H1 (cell line): Measurements from ENCODE around the gene VAPB. TPM values are rescaled to one million over a fixed set of nuclear protein-coding genes. Genes with fewer than 3 reads are reported as not detected.

ENCODE experiments used
- CTCF ChIA-PET: fragments of 300-600 bp; sonication (Branson Sonifier 250); formaldehyde crosslinking; loops from one replicate; lab custom pipeline; 2021; ENCODE audit not compliant: partially characterized antibody; lab: Charles Lee
- POLR2A ChIA-PET: fragments of 300-600 bp; sonication (Branson Sonifier 250); formaldehyde crosslinking; loops from one replicate; lab custom pipeline; 2021; ENCODE audit warnings: inconsistent platforms; ENCODE audit not compliant: partially characterized antibody; lab: Charles Lee
- DNase-seq, 2 experiments: peaks; one replicate each; pipeline versions ENCODE4 v3.0.0 to v3.0.0-alpha.2; 2010 to 2022; ENCODE audit warnings: low spot score in 2 of 2, low read depth in 1 of 2, mixed read lengths in 1 of 2
- FAIRE-seq: peaks from 2 replicates; lab custom pipeline; 2011; peaks lifted over from hg19 to GRCh38; lab: Jason Lieb, UNC
- H2AFZ ChIP-seq: 2 replicates; pipeline ENCODE4 v1.8.1; 2012; ENCODE audit warnings: low read length, inconsistent platforms
- H2AK5ac ChIP-seq: 2 replicates; pipeline ENCODE4 v1.6.1; 2013; ENCODE audit warnings: low read depth, low read length
- H2BK120ac ChIP-seq: replicated peaks from 2 replicates; pipeline ENCODE3; 2013; ENCODE audit warnings: low read depth, low read length, inconsistent platforms
- H2BK12ac ChIP-seq: 2 replicates; pipeline ENCODE4 v1.6.1; 2013; ENCODE audit warnings: low read depth, low read length
- H2BK15ac ChIP-seq: 2 replicates; pipeline ENCODE4 v1.6.1; 2013; ENCODE audit warnings: low read length
- H2BK20ac ChIP-seq: 2 replicates; pipeline ENCODE4 v1.6.1; 2013; ENCODE audit warnings: low read length
- H2BK5ac ChIP-seq: 2 replicates; pipeline ENCODE4 v1.6.1; 2013; ENCODE audit warnings: low read depth, low read length
- H3K14ac ChIP-seq: 2 replicates; pipeline ENCODE4 v1.6.1; 2013; ENCODE audit warnings: inconsistent platforms; ENCODE audit not compliant: insufficient read length
- H3K18ac ChIP-seq: 2 replicates; pipeline ENCODE4 v1.6.1; 2013; ENCODE audit warnings: low read length; ENCODE audit errors: extremely low read depth
- H3K23ac ChIP-seq: 2 replicates; pipeline ENCODE4 v1.6.1; 2013; ENCODE audit warnings: inconsistent platforms; ENCODE audit not compliant: insufficient read length
- H3K23me2 ChIP-seq: 2 replicates; pipeline ENCODE4 v1.6.1; 2013; ENCODE audit warnings: low read depth, low read length
- H3K27ac ChIP-seq: 2 replicates; pipeline ENCODE4 v1.6.1; 2011; ENCODE audit warnings: low read depth, low read length, inconsistent platforms
- H3K27me3 ChIP-seq, 4 experiments: replicated peaks in 1 of 4; 1 replicate in 1 of 4; 2 replicates in 3 of 4; pipeline versions ENCODE4 v1.6.1 to v1.8.1; 2011 to 2013; ENCODE audit warnings: low read length in 3 of 4, mild to moderate bottlenecking in 3 of 4, inconsistent platforms in 2 of 4, mixed read lengths in 2 of 4, moderate library complexity in 1 of 4; ENCODE audit not compliant: control insufficient read depth in 3 of 4, insufficient read depth in 3 of 4; ENCODE audit errors: extremely low read depth in 1 of 4
- H3K36me3 ChIP-seq, 4 experiments: 2 replicates each; pipeline versions ENCODE4 v1.6.1 to v1.8.1; 2011 to 2013; ENCODE audit warnings: mild to moderate bottlenecking in 4 of 4, low read length in 3 of 4, moderate library complexity in 2 of 4, control low read depth in 1 of 4, inconsistent platforms in 1 of 4; ENCODE audit not compliant: insufficient read depth in 4 of 4, control insufficient read depth in 2 of 4
- H3K4ac ChIP-seq: replicated peaks from 2 replicates; pipeline ENCODE3; 2013; ENCODE audit warnings: low read length, low read depth, mixed read lengths, inconsistent platforms; ENCODE audit not compliant: insufficient read length
- H3K4me1 ChIP-seq, 4 experiments: replicated peaks in 1 of 4; 1 replicate in 1 of 4; 2 replicates in 3 of 4; pipeline versions ENCODE4 v1.6.1 to v1.8.1; 2011 to 2013; ENCODE audit warnings: low read length in 3 of 4, inconsistent platforms in 2 of 4, mixed read lengths in 1 of 4; ENCODE audit not compliant: insufficient read depth in 4 of 4, control insufficient read depth in 3 of 4
- H3K4me2 ChIP-seq, 2 experiments: 2 replicates each; pipeline versions ENCODE4 v1.6.1 to v1.8.1; 2011 to 2013; ENCODE audit warnings: low read depth in 2 of 2, low read length in 2 of 2, control low read depth in 1 of 2, inconsistent platforms in 1 of 2, mild to moderate bottlenecking in 1 of 2; ENCODE audit not compliant: insufficient read depth in 1 of 2
- H3K4me3 ChIP-seq, 4 experiments: fragments of 200-600, 300-600 bp in 1 of 4; sonication (generic), shearing (Covaris generic), sonication (Bioruptor Twin) in 1 of 4; 2 replicates each; pipeline versions ENCODE4 v1.5.1 to v1.8.1; 2011 to 2016; ENCODE audit warnings: low read length in 4 of 4, low read depth in 3 of 4, control low read depth in 2 of 4, inconsistent platforms in 2 of 4, mild to moderate bottlenecking in 2 of 4, mixed read lengths in 1 of 4, moderate library complexity in 1 of 4; ENCODE audit not compliant: insufficient read depth in 2 of 4; ENCODE audit errors: extremely low read depth in 1 of 4
- H3K56ac ChIP-seq: replicated peaks from 2 replicates; pipeline ENCODE3; 2013; ENCODE audit warnings: low read depth, mild to moderate bottlenecking, mixed read lengths, low read length, inconsistent platforms; ENCODE audit not compliant: insufficient read length
- H3K79me1 ChIP-seq: 2 replicates; pipeline ENCODE4 v1.6.1; 2013; ENCODE audit warnings: low read depth, low read length, control low read depth
- H3K79me2 ChIP-seq, 2 experiments: 2 replicates each; pipeline versions ENCODE4 v1.6.1 to v1.8.1; 2012 to 2013; ENCODE audit warnings: low read length in 2 of 2, mild to moderate bottlenecking in 2 of 2, inconsistent platforms in 1 of 2; ENCODE audit not compliant: insufficient read depth in 2 of 2, control insufficient read depth in 1 of 2
- H3K9ac ChIP-seq, 4 experiments: replicated peaks in 1 of 4; 1 replicate in 1 of 4; 2 replicates in 3 of 4; pipeline versions ENCODE4 v1.6.1 to v1.8.1; 2011 to 2013; ENCODE audit warnings: low read depth in 3 of 4, low read length in 3 of 4, control low read depth in 2 of 4, mild to moderate bottlenecking in 2 of 4, moderate library complexity in 2 of 4, inconsistent platforms in 1 of 4; ENCODE audit errors: extremely low read depth in 1 of 4
- H3K9me3 ChIP-seq, 2 experiments: 2 replicates each; pipeline versions ENCODE4 v1.6.1 to v1.8.1; 2012 to 2013; ENCODE audit warnings: mild to moderate bottlenecking in 2 of 2, moderate library complexity in 2 of 2, control low read depth in 1 of 2, inconsistent platforms in 1 of 2, low read depth in 1 of 2, low read length in 1 of 2, mixed read lengths in 1 of 2; ENCODE audit not compliant: insufficient read depth in 2 of 2
- H4K20me1 ChIP-seq, 2 experiments: replicated peaks in 1 of 2; 2 replicates each; pipeline versions ENCODE3 to v1.8.1; 2011 to 2013; ENCODE audit warnings: inconsistent platforms in 2 of 2, low read length in 2 of 2, mild to moderate bottlenecking in 1 of 2; ENCODE audit not compliant: insufficient read depth in 2 of 2, control insufficient read depth in 1 of 2
- H4K5ac ChIP-seq: 2 replicates; pipeline ENCODE4 v1.6.1; 2013; ENCODE audit warnings: low read length, low read depth, mixed read lengths, inconsistent platforms; ENCODE audit not compliant: insufficient read length
- H4K8ac ChIP-seq: 2 replicates; pipeline ENCODE4 v1.8.0; 2013; ENCODE audit warnings: mild to moderate bottlenecking, moderate library complexity, low read length, inconsistent platforms; ENCODE audit not compliant: insufficient read depth; ENCODE audit errors: extremely low read depth
- H4K91ac ChIP-seq: replicated peaks from 2 replicates; pipeline ENCODE3; 2013; ENCODE audit warnings: low read length, mixed read lengths, inconsistent platforms; ENCODE audit not compliant: insufficient read length
- ATF2 ChIP-seq: IDR thresholded peaks from 2 replicates; pipeline ENCODE4 v1.6.1; 2012; ENCODE audit warnings: low read length, inconsistent platforms
- BCL11A ChIP-seq, 2 experiments: IDR thresholded peaks; one replicate each; pipeline ENCODE4 v1.6.1; 2011; ENCODE audit warnings: low read depth in 2 of 2, low read length in 2 of 2, mild to moderate bottlenecking in 2 of 2
- CHD2 ChIP-seq: IDR thresholded peaks from 2 replicates; pipeline ENCODE4 v1.6.1; 2012; ENCODE audit warnings: low read length, improper control_type of control experiment
- EZH2 ChIP-seq: fragments of 200-600 bp; sonication (generic); IDR thresholded peaks from 2 replicates; pipeline ENCODE4 v1.7.1; 2012; ENCODE audit warnings: low read depth, mild to moderate bottlenecking, moderate library complexity, low read length, inconsistent platforms; ENCODE audit not compliant: severe bottlenecking
- GABPA ChIP-seq: IDR thresholded peaks from 2 replicates; pipeline ENCODE4 v1.6.1; 2011; ENCODE audit warnings: mild to moderate bottlenecking, low read length, moderate library complexity, borderline replicate concordance; ENCODE audit not compliant: insufficient read depth
- JUND ChIP-seq: IDR thresholded peaks from 2 replicates; pipeline ENCODE4 v1.6.1; 2011; ENCODE audit warnings: mild to moderate bottlenecking, improper control_type of control experiment, low read length
- NRF1 ChIP-seq: IDR thresholded peaks from 2 replicates; pipeline ENCODE4 v1.6.1; 2011; ENCODE audit warnings: mild to moderate bottlenecking, low read depth, low read length, improper control_type of control experiment
- SP1 ChIP-seq: IDR thresholded peaks from 2 replicates; pipeline ENCODE4 v1.6.1; 2011; ENCODE audit warnings: low read depth, low read length
- SUZ12 ChIP-seq: fragments of 200-600 bp; sonication (generic); IDR thresholded peaks from 2 replicates; pipeline ENCODE4 v1.6.1; 2012; ENCODE audit warnings: mild to moderate bottlenecking, inconsistent platforms, low read length, moderate library complexity, mixed read lengths
- TAF7 ChIP-seq: optimal IDR thresholded peaks from 2 replicates; pipeline ENCODE3; 2011; ENCODE audit warnings: low read depth, mild to moderate bottlenecking, inconsistent platforms, low read length, moderate library complexity, borderline replicate concordance
- USF2 ChIP-seq: IDR thresholded peaks from 2 replicates; pipeline ENCODE4 v1.6.1; 2011; ENCODE audit warnings: low read length, improper control_type of control experiment
- WGBS, 2 experiments: shearing (Covaris generic) in 1 of 2; methylation state at CpG; one replicate each; pipeline versions ENCODE4 v1.1.6 to v1.1.7; 2013 to 2015; ENCODE audit warnings: low lambda C conversion rate in 2 of 2, mixed read lengths in 2 of 2, inconsistent platforms in 1 of 2, low coverage in 1 of 2, missing lambda C conversion rate in 1 of 2; ENCODE audit not compliant: insufficient replicate concordance in 2 of 2, insufficient coverage in 1 of 2, insufficient read length in 1 of 2; ENCODE audit errors: extremely low coverage in 1 of 2, missing lambda C conversion rate in 1 of 2; 5-methylcytosine and 5-hydroxymethylcytosine counted together
- polyA plus RNA-seq, 7 experiments: library from polyadenylated mRNA; depleted of rRNA in 3 of 7; stranded (reverse) in 5 of 7; unstranded in 2 of 7; fragments of >200 nt in 5 of 7; fragments of 200-250 nt in 2 of 7; gene quantifications; 1 replicate in 5 of 7; 2 replicates in 1 of 7; 4 replicates in 1 of 7; pipeline versions ENCODE4 v1.2.1 to v1.2.3, GENCODE V29; 2011 to 2013; ENCODE audit warnings: missing spikeins in 2 of 7, mixed read lengths in 2 of 7
- total RNA-seq: library from RNA; stranded (reverse); fragmentation: NEBNext Ultra II Directional; extraction: Animal tissue kit (Norgen Biotek cat#: 25700); gene quantifications from 2 replicates; pipeline ENCODE4 v1.2.1, GENCODE V29; 2021

VAPB gene
- total and polyA plus RNA-seq, 2 of the 8 experiments (the other 6 are each of a cell fraction or from before 2014, with no cell fraction given) = 24.4 to 62.8 TPM

GRCh38 chr20:58475466-58475865 lies 86.4 kb downstream of the VAPB start:
- Histone ChIP-seq H3K4ac (no peak overlapping the region), H2BK20ac (no peak overlapping the region), H3K14ac (no peak overlapping the region), H2BK12ac (no peak overlapping the region), H2BK5ac (no peak overlapping the region), H3K36me3 (no peaks in the 10 kb centered on the region), H3K23ac (no peak overlapping the region), H3K18ac (no peak overlapping the region), H2BK120ac (no peak overlapping the region), H3K56ac (no peak overlapping the region), H3K27ac (no peak overlapping the region), H3K79me1 (no peaks in the 10 kb centered on the region), H3K79me2 (no peaks in the 10 kb centered on the region), H2AK5ac (no peak overlapping the region), H2BK15ac (no peak overlapping the region), H3K4me1 (peaks cover 0 to 3% (median 0%) of the 10 kb centered on the region in 4 experiments; a peak in 2 of 7 replicates), H4K5ac (no peak overlapping the region), H2AFZ (no peak overlapping the region), H3K27me3 (no peaks in the 10 kb centered on the region), H3K9me3 (peaks cover 7 to 15% of the 10 kb centered on the region in 2 experiments; a peak in 3 of 4 replicates), H3K4me3 (no peak overlapping the region), H4K91ac (no peak overlapping the region), H3K9ac (0 out of 7 replicates have a peak overlapping the region, but pooled peaks of 1 of the 4 experiments have one; percentile 18), H4K8ac (no peak overlapping the region), H3K23me2 (no peaks in the 10 kb centered on the region), H3K4me2 (no peak overlapping the region), H4K20me1 (no peaks in the 10 kb centered on the region)
- CTCF ChIA-PET = interaction anchor here (1.4 kb wide), 1 partner anchor 173 kb away, joined by 3 read pairs; no protein-coding TSS in a partner anchor
- FAIRE-seq = no peak
- DNase-seq = peak in 1 of 2 experiments; percentile 27
- 86% methylated on average over 10 of the region's 10 CpGs; no CpG with 5 or more reads in 1 of the 2 experiments for whole genome bisulfite sequencing, 2 experiments
- POLR2A ChIA-PET = no interaction called here
- no peak for TF ChIP-seq NRF1
- no peak for TF ChIP-seq TAF7
- TF ChIP-seq EZH2 = no peak
- TF ChIP-seq CHD2 = no peak
- TF ChIP-seq BCL11A (IDR thresholded peaks at IDR 0.05; ENCODE audit: low read depth in 2 of 2, low read length in 2 of 2) = no peak
- no peak for TF ChIP-seq SUZ12
- TF ChIP-seq USF2 = no peak
- TF ChIP-seq GABPA = no peak
- no peak for TF ChIP-seq ATF2
- no peak for TF ChIP-seq JUND
- TF ChIP-seq SP1 = no peak
